HG03103 (cell line): ENCODE data around the gene MYO9A.

Experiments
- ATAC-seq: cut with Tn5 transposase; IDR thresholded peaks from one replicate; pipeline ENCODE4 v1.9.1; 2021; ENCODE audit warnings: low read depth; ENCODE audit not compliant: unreplicated experiment

Gene MYO9A

DNA sequence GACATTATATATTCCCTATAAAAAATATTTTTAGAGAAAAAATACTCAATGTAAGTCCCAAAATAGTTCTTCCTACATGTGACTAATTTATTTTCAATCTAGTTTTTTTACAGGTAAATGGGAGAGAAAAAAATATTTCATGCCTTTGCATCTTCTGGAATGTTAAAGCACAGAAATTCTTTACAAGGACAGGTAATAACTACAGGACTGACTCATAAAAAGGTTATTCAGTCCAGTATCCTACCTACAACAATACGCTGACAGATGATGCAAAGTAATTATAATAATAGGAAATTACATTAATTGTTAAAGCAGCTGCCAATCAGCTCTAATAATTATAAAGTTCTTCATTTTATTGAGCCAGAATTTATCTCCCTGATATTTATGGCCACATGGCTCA, 147.5 kb downstream of the MYO9A start:
- no peak for ATAC-seq

DNA sequence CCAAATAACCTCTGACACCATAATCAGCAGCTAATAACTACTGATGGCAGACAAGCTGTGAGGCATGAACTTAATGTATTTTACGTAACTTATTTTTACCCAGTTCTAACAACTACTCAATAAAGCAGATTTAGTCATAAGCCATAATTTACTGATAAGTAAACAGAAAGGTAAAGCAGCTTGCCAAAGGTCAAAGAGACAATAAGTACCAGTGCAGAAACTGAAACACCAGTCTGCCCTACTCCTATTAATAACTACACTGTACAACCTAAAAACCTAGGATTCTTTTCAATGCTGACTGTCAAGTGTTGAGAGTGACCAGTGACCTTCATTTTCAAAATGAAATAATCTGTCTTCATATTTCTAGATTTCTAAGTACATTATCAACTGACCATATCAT, 155.4 kb downstream of the MYO9A start:
- no peak for ATAC-seq

DNA sequence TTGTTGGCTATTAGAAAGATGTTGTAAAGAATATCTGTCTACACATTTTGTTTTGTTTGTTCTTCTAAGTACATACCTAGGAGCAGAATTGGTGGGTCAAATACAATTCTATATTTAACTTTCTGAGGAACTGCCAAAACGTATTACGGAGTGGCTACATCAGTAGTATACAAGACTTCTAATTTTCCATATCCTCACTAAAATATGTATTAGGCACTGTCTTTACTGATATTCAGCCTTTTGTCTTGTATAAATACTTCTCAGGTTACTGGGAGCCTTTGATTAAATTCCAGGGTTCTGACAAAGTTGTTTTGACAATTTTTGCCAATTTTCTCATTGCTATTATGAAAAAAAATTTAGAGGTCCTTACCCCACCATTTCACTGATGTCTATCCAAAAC, 160.9 kb downstream of the MYO9A start:
- ATAC-seq = no peak

DNA sequence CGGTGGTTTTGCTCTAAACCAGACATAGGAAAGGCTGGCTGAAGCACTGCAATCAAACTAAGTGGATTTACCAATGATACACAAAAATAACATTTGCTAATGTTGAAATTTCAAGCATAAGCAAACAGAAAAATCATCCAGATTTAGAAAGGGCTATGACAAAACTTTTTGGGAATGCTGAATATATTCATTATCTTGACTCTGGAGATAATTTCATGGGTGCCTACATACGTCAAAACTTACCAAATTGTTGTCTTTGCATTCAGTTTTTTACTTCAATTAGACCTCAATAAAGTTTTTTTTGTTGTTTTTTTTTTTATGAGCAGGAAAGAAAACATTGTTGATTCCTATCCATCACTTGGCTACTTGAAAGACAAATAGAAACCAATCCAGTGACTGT, 166.8 kb downstream of the MYO9A start:
- ATAC-seq = no peak

DNA sequence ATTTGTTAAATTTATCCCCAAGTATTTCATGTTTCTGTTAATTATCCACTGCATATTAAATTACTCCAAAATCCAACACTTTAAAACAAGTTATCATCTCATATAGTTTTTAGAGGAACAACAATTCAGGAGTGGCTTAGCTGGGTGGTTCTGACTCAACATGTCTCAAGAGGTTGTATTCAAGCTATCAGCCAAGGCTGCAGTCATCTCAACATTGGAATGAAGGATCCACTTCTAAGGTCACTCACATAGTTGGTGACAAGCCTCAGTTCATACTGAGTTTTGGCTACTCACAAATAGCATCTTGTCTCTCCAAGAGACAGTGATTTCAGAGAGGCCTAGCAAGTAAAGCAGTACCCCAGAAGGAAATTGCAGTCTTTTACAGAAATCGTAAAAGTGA, 172.9 kb downstream of the MYO9A start:
- ATAC-seq = no peak

DNA sequence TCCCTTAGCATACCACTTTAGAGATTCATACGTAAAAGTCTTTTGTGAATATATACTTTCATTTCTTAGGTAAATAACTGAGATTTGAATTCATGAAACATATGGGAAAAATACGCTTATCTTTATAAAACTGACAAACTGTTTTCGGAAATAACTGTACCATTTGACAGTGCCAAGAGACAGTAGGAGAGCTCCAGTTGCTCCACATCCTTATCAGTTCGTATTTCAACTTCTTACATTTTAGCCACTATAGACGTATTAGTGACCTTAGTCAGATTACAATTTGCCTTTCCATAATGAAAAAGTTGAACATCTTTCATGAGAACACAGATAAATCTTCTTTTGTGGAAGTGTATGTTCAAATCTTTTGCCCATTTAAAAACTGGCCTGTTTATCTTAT, 174.1 kb downstream of the MYO9A start:
- ATAC-seq = no peak

DNA sequence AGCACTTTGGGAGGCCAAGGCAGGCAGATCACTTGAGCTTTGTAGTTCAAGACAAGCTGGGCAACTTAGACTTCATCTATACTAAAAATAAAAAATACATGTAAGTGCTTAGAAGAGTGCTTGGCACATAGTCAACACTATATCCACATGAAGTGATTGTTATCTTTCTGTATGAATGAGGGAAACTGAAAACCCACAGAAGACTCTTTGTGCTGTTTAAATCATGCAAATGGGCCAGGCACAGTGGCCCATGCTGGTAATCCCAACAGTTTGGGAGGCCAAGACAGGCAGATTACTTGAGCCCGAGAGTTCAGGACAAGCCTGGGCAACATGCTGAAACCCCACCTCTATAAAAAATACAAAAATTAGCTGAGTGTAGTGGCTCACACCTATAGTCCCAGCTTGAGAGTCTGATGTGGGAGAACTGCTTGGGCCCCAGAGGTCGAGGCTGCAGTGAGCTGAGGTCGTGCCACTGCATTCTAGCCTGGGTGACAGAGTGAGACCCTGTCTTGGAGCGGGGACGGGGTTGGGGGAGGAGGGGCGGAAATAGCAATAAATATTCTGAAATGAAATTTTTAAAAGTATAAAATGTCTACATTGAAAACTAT, 177.9 kb downstream of the MYO9A start:
- ATAC-seq = no peak

DNA sequence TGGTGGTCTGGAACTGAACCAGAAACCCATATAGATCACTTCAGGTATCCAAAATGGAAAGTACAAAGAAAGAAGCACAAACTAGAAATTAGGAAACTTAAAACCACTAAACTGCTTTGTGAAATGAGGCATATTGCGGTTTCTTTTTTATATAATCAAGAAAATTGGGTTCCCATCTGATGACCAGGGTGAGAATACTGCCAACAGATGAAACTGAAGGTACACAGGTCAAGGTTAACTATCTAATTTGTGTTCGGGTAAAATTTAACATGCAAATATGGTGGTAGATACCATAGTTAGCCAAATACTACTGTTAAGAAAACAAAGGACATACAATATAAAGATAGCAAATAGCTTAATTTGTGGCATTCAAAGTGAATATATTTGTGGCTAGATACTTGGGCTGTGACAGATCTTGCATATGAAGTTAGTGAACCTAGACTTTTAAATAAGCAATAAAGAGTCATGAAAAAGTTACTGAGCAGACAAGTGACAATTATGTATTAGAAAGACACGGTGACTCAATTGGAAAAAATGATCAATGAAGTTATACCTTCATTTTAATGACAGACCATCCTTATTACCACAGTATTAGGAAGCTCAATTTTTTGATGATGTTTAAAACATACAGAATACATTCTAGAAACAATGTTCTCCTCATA, 180.2 kb downstream of the MYO9A start:
- ATAC-seq = no peak

DNA sequence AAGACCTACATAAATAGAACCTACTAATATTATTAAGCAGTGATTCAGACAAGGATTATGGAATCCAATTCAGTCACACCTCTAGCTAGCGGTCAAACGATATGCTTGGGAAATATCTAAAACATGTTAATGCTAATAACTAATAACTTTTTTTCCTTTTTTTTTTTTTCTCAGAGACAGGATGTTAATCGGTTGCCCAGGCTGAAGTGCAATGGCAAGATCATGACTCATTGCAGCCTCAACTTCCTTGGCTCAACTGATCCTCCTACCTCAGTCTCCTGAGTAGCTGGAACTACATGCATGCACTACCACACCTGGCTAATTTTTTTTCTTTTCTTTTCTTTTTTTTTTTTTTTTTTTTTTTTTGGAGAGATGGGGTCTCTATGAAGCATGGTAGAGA, 183.5 kb downstream of the MYO9A start:
- no peak for ATAC-seq

DNA sequence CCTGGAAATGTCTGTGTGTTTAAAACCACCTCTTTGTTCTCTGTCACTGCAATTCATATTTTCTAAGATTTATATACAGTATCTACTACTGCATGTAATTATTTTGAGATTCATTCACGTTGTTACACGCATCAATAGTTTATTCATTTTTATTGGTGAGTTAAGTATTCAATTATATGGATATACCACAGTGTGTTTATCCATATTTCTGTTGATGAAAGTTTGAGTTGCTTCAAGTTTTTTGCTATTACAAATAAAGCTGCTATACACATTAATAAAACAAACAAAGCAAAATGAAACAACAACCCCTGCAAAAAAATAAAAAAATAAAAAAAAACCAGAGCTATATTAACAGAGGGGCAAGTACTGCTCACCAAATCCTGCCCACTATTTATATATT, 185.3 kb downstream of the MYO9A start:
- ATAC-seq = no peak

DNA sequence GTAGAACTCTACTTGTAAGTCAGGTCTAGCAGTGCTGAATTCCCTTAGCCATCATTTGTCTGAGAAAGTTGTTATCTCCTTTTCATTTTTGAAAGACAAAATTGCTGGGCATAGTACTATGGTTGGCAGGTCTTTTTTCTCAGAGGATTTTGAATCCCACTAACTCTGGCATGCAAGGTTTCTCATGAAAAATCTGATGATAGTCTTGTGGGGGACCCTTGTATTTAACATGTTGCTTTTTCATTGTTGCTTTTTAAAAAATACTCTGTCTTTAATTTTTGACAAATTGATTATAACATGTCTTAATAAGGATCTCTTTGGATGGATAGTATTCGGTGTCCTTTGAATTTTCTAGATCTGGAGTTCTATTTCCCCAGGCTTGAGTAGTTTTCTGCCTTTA, 186.7 kb downstream of the MYO9A start:
- no peak for ATAC-seq

DNA sequence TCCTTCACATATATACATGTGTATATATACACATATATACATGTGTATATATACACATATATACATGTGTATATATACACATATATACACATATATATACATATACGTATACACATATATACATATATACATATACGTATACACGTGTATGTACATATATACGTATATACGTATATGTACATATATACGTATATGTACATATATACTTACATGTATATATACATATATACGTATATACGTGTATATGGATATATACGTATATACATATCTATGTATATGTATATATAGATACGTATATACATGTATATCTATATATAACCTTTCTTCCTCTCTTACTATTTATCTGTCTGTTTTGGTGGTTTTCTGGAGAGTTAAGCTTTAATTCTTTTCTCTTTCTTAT, 192.8 kb downstream of the MYO9A start:
- ATAC-seq = no peak

DNA sequence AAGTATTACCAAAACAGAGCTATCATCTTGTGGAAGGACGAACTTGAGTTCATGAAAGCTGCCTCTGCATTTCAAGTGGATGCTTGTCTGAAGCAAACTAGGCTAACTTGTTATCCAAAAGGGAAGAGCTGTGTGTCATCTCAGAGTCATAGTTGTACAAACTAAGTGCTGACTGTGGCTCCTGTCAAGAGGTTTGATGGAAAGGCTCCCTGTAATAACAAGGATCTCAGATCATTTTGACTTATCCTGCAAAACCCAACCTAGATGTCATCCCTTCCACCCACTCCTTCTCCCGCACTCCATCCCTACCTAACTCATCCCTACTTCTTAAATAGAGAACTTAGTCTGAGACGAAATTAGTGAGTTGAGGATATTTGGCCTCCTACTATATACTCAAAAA, 196.8 kb downstream of the MYO9A start:
- no peak for ATAC-seq

DNA sequence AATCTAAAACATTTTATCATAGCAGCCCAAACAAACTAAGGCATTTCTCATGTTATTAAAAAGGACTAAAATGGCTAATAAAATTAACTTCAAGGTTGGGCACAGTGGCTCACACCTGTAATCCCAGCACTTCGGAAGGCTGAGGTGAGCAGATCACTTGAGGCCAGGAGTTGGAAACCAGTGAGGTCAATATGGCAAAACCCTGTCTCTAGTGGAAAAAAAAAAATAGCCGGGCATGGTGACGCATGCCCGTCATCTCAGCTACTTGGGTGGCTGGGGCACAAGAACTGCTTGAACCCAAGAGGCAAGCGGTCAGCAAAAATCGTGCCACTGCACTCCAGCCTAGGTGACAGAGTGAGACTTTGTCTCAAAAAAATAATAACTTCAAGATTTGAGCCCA, 197.4 kb downstream of the MYO9A start:
- no peak for ATAC-seq

DNA sequence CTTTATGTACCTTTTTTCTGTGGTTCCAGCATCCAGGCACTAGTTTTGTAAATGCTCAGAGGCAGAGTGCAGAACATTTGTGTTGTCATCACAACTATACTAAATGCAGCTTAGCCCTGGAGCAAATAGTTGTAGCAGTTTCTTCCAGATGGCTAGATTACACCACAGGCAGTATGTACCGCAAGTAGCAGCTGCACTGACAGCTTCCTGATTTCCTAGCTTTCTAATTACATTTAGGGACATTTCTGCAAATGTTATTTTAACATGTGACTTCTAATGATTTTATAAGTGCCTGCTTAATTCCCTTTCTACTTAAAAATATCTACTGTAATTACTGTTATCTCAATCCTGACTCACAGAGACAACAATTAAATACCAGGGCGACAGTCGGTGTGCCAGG, 201.1 kb downstream of the MYO9A start:
- no peak for ATAC-seq

DNA sequence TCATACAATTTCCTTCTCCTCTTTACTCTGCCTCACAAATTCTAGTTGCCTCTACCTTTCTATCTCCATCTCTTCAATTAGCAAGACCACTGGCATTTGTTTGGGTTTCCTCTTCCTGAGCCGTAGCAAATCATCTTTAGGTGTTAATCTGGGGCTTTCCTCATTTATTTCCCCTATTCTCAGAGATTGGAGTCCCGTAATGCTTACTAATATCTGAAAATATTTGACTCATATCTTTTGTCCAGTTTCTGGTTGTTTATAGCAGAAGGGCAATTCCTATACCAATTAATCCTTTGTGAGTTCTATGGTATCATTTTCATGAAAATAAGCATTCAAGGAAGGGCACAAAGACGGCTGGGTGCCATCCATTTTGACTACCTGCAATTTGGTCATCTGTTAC, 203.9 kb downstream of the MYO9A start:
- no peak for ATAC-seq

DNA sequence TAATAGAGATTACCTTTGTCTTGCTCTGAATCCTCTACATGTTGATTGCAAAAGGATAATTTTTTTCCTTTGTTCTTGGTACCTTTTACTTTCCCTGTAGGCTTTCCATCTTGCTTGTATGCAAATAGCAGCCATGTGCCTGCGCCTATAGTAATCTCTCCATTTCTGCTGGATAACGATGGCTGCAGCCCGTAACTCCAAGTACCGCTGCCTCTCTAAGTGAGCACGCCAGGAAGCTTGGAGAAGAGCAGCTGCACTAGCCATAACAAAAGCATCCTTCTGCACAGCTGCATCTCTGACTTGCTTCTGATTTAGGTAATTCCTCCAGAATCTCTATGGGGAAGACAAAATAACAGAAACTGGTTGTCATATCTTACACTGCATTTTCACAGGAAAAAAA, 218.3 kb downstream of the MYO9A start:
- no peak for ATAC-seq

DNA sequence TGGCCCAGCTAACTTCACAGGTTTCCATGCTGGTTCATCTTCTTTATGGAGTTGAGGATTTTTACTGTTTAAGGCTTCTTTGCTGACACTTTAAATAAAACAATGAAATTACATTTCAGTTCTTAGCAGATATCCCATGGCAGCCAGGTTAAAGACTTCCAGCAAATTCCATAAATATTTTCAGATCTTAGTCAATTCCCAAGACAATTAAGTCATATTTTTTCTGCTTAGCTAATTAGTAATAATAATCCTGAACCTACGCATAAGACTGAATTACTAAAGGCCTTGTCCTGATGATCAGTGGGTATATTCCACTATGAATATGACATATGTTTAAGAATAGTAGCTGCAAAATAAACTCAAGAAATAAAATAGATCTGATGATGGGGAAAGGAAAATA, 224.3 kb downstream of the MYO9A start:
- no peak for ATAC-seq

DNA sequence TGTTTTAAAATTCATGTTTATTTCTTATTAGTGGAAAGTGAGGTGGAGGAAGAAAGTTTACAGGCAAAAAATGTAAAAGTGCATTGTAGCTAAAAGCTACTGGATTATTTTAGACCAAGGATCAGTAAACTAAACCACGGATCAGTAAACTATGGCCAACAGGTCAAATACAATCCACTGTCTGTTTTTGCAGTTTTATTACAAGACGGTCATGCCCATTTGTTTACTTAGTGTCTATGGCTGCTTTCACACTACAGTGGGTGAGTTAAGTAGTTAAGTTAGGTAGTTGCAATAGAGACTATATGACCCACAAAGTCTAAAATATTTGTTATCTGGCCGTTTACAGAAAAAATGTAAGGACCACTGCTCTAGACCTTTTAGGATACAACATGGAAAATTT, 225.6 kb downstream of the MYO9A start:
- ATAC-seq = no peak

DNA sequence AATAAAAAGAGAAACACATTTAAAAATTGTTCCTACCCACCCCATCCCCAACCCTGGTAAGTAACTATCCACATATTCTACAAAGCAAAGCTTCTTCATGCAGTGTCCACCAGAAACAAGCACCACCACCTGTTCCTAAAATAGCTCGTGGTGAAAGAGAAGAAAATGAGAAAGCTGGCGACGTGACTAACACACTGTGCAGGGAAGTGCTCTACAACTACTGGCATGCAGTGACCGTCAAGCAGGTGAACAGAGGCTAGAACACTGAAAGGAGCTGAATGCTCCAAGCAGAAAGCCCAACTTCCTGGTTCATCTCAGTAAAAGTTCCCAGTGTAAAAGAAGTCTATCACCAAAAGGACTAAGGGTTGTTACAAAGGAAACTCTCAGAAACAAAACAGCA, 226.9 kb downstream of the MYO9A start:
- ATAC-seq = no peak

DNA sequence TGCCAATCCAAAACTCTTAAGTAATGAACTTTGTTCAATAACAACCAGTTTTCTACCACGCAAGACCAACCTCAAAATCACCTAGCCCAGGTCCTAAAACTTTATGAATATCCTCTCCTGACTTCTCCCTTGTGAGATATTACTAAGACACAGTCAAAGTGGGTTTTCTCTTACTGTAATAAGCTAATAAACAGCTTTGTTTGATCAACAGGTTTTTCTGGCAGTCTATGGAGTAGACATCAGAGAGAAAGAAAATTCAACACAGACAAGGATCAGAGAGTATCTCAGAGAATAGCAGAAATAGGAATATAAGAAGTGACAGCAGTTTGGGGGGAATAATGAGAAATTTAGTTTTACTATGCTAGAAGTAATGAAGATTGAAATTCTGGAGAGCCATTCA, 228.0 kb downstream of the MYO9A start:
- ATAC-seq = no peak

DNA sequence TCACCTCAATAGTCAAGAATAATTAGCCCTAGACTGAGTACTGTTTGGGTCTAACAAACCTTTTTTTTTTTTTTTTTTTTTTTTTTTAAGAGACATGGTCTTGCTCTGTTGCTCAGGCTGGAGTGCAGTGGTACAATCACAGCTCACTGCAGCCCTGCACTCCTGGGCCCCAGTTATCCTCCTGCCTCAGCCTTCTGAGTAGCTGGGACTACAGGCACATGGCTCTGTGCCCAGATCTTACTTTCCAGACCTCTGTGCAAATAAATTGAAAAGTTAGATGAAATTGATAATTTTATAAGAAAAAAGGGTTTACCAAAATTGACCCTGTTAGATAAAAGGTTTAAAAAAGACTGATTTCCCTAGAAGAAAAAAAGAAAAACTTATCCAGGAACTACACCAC, 228.6 kb downstream of the MYO9A start:
- ATAC-seq = no peak

DNA sequence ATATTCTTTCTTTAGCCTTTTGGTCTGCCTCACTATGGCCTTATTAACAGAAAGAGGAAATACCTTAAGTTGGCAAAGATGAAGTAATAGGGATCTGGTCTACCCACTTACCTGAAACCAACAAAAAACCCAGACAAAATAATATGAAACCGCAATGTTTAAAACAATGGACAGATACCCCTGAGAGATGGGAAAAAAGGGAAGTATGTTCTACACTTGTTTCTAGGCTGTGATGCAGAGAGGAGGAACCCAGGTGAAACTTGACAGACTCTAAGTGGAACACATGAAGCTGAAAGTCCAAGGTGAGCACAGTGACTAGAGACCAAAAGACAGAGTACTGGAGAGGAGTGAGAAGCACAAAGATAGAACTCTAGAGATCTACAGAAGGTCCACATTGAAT, 229.2 kb downstream of the MYO9A start:
- ATAC-seq = peak; percentile 49
